Astrocyte (in vitro differentiated cells and primary cell): ENCODE measurements around the gene NUP153. TPM values are rescaled to one million over a fixed set of nuclear protein-coding genes. Genes with fewer than 3 reads are reported as not detected.

Experiments used
- DNase-seq: peaks from one replicate; pipeline ENCODE4 v3.0.0-alpha.2; 2010; ENCODE audit warnings: low read depth
- FAIRE-seq: peaks from 2 replicates; lab custom pipeline; 2011; peaks lifted over from hg19 to GRCh38; lab: Jason Lieb, UNC
- H2AFZ ChIP-seq: 2 replicates; pipeline ENCODE4 v1.6.0; 2012; ENCODE audit warnings: low read depth, low read length, inconsistent platforms
- H3K27ac ChIP-seq: 2 replicates; pipeline ENCODE4 v1.5.1; 2011; ENCODE audit warnings: low read depth, low read length, inconsistent platforms
- H3K27me3 ChIP-seq: 2 replicates; pipeline ENCODE4 v1.6.0; 2011; ENCODE audit warnings: low read length, inconsistent platforms; ENCODE audit not compliant: insufficient read depth
- H3K36me3 ChIP-seq: 2 replicates; pipeline ENCODE4 v1.5.1; 2011; ENCODE audit warnings: low read length, inconsistent platforms; ENCODE audit not compliant: insufficient read depth
- H3K4me1 ChIP-seq: 2 replicates; pipeline ENCODE4 v1.5.1; 2011; ENCODE audit warnings: low read length, inconsistent platforms; ENCODE audit not compliant: insufficient read depth
- H3K4me2 ChIP-seq: 2 replicates; pipeline ENCODE4 v1.6.0; 2012; ENCODE audit warnings: low read length, inconsistent platforms
- H3K4me3 ChIP-seq: 2 replicates; pipeline ENCODE4 v1.5.1; 2011; ENCODE audit warnings: low read depth, mild to moderate bottlenecking, low read length, inconsistent platforms; ENCODE audit not compliant: insufficient read depth
- H3K79me2 ChIP-seq: 2 replicates; pipeline ENCODE4 v1.6.0; 2012; ENCODE audit warnings: mild to moderate bottlenecking, low read length, inconsistent platforms; ENCODE audit not compliant: insufficient read depth
- H3K9ac ChIP-seq: 2 replicates; pipeline ENCODE4 v1.6.0; 2012; ENCODE audit warnings: mild to moderate bottlenecking, low read length, inconsistent platforms
- H3K9me3 ChIP-seq: 2 replicates; pipeline ENCODE4 v1.5.1; 2012; ENCODE audit warnings: low read depth, mild to moderate bottlenecking, low read length, inconsistent platforms; ENCODE audit not compliant: insufficient read depth
- H4K20me1 ChIP-seq: 2 replicates; pipeline ENCODE4 v1.6.0; 2012; ENCODE audit warnings: low read length, inconsistent platforms; ENCODE audit not compliant: insufficient read depth
- H3K27ac Mint-ChIP-seq: one replicate; pipeline ENCODE4 v1.8.0; 2021; ENCODE audit warnings: mild to moderate bottlenecking, mixed read lengths; ENCODE audit not compliant: unreplicated experiment
- H3K27me3 Mint-ChIP-seq: one replicate; pipeline ENCODE4 v1.8.0; 2021; ENCODE audit warnings: low read depth, mixed read lengths; ENCODE audit not compliant: unreplicated experiment
- H3K36me3 Mint-ChIP-seq: one replicate; pipeline ENCODE4 v1.8.0; 2021; ENCODE audit warnings: low read depth, mixed read lengths; ENCODE audit not compliant: unreplicated experiment
- H3K4me1 Mint-ChIP-seq: one replicate; pipeline ENCODE4 v1.8.0; 2021; ENCODE audit warnings: low read depth, mixed read lengths; ENCODE audit not compliant: unreplicated experiment
- H3K4me3 Mint-ChIP-seq: one replicate; pipeline ENCODE4 v1.8.0; 2021; ENCODE audit warnings: mild to moderate bottlenecking, moderate library complexity, mixed read lengths; ENCODE audit not compliant: unreplicated experiment
- H3K9me3 Mint-ChIP-seq: one replicate; pipeline ENCODE4 v1.8.0; 2021; ENCODE audit warnings: mild to moderate bottlenecking, mixed read lengths; ENCODE audit not compliant: unreplicated experiment
- CTCF ChIP-seq: IDR thresholded peaks from 2 replicates; pipeline ENCODE4 v1.5.1; 2011; ENCODE audit warnings: low read depth, mild to moderate bottlenecking, inconsistent platforms, low read length, moderate library complexity; ENCODE audit not compliant: insufficient read depth
- EZH2 ChIP-seq: IDR thresholded peaks from 2 replicates; pipeline ENCODE4 v1.6.1; 2012; ENCODE audit warnings: mild to moderate bottlenecking, low read length, inconsistent platforms; ENCODE audit not compliant: insufficient read depth
- total RNA-seq: library from RNA; stranded (reverse); gene quantifications from 2 replicates; pipeline ENCODE4 v1.2.1, GENCODE V29; 2021

The NUP153 gene
- total RNA-seq, 1 donor from 2014 or later, result 51.6 TPM

- Histone ChIP-seq H3K9ac (no peak overlapping the region), H4K20me1 (peaks cover 80% of the 10 kb centered on the region), H3K4me1 (no peaks in the 10 kb centered on the region), H3K27me3 (no peaks in the 10 kb centered on the region), H3K36me3 (peaks cover 7% of the 10 kb centered on the region), H3K27ac (no peak overlapping the region), H2AFZ (no peak overlapping the region), H3K79me2 (peaks cover 100% of the 10 kb centered on the region), H3K4me2 (no peak overlapping the region), H3K4me3 (no peak overlapping the region), H3K9me3 (no peaks in the 10 kb centered on the region)
- H3K27me3 Mint-ChIP-seq, result no peaks in the 10 kb centered on the region
- H3K4me1 Mint-ChIP-seq, result peaks cover 8% of the 10 kb centered on the region
- no peak overlapping the region for H3K4me3 Mint-ChIP-seq
- peaks cover 9% of the 10 kb centered on the region for H3K36me3 Mint-ChIP-seq
- no peak overlapping the region for H3K27ac Mint-ChIP-seq
- DNase-seq, result no peak
- no peaks in the 10 kb centered on the region for H3K9me3 Mint-ChIP-seq
- no peak for FAIRE-seq
- TF ChIP-seq CTCF, result no peak
- no peak for TF ChIP-seq EZH2
Measured at GRCh38 chr6:17691925-17692538, 14.7 kb downstream of the NUP153 start.

GRCh38 chr6:17688481-17688880, 18.2 kb downstream of the NUP153 start:
- peaks cover 11% of the 10 kb centered on the region for H3K36me3 Mint-ChIP-seq
- H3K4me1 Mint-ChIP-seq, result peaks cover 17% of the 10 kb centered on the region
- no peaks in the 10 kb centered on the region for H3K27me3 Mint-ChIP-seq
- no peak overlapping the region for H3K9ac ChIP-seq
- TF ChIP-seq CTCF (no peak), EZH2 (no peak)
- no peak overlapping the region for H3K4me3 Mint-ChIP-seq
- no peaks in the 10 kb centered on the region for H3K4me1 ChIP-seq
- no peaks in the 10 kb centered on the region for H3K9me3 ChIP-seq
- no peak overlapping the region for H3K27ac ChIP-seq
- H2AFZ ChIP-seq, result no peak overlapping the region
- H3K4me3 ChIP-seq, result no peak overlapping the region
- no peak overlapping the region for H3K27ac Mint-ChIP-seq
- H4K20me1 ChIP-seq, result peaks cover 79% of the 10 kb centered on the region
- H3K9me3 Mint-ChIP-seq, result peaks cover 2% of the 10 kb centered on the region
- DNase-seq (peak; percentile 14), FAIRE-seq (no peak)
- H3K79me2 ChIP-seq, result peaks cover 97% of the 10 kb centered on the region
- H3K4me2 ChIP-seq, result no peak overlapping the region
- H3K36me3 ChIP-seq, result peaks cover 10% of the 10 kb centered on the region
- H3K27me3 ChIP-seq, result no peaks in the 10 kb centered on the region

- Mint-ChIP-seq H3K4me1 (peaks cover 13% of the 10 kb centered on the region), H3K9me3 (peaks cover 2% of the 10 kb centered on the region), H3K36me3 (peaks cover 11% of the 10 kb centered on the region), H3K4me3 (no peak overlapping the region), H3K27ac (no peak overlapping the region), H3K27me3 (no peaks in the 10 kb centered on the region)
- FAIRE-seq (no peak), DNase-seq (no peak)
- Histone ChIP-seq H3K4me3 (no peak overlapping the region), H3K4me1 (no peaks in the 10 kb centered on the region), H3K79me2 (peaks cover 97% of the 10 kb centered on the region), H3K9me3 (no peaks in the 10 kb centered on the region), H3K9ac (no peak overlapping the region), H3K27me3 (no peaks in the 10 kb centered on the region), H3K27ac (no peak overlapping the region), H4K20me1 (peaks cover 74% of the 10 kb centered on the region), H2AFZ (no peak overlapping the region), H3K4me2 (no peak overlapping the region), H3K36me3 (peaks cover 12% of the 10 kb centered on the region)
- TF ChIP-seq CTCF, result no peak
- TF ChIP-seq EZH2, result no peak
Measured at GRCh38 chr6:17687136-17687535, 19.6 kb downstream of the NUP153 start.
